COLO829 (cell line): ENCODE measurements around the gene CCDC181.
"Not testable (repeated sequence)": the region's sequence is repeated elsewhere in the genome, so short reads cannot be mapped to it uniquely, and the experiment has no call there.

Experiments
- DNase-seq: peaks from one replicate; pipeline ENCODE4 v3.0.0; 2012; ENCODE audit warnings: low spot score

Gene CCDC181

GRCh38 chr1:169427081-169427641 lies at the start of gene CCDC181:
Gene CCDC181 (minus strand): TSS chr1:169427474. CDS start chr1:169424927, 2,547 bp downstream.
- peak; percentile 48 for DNase-seq

GRCh38 chr1:169475806-169476387 lies 48.6 kb upstream of the CCDC181 start:
- peak; percentile 24 for DNase-seq

- no peak for DNase-seq
These were observed 47.2 kb upstream of the CCDC181 start for GRCh38 chr1:169474302-169474995.

DNA sequence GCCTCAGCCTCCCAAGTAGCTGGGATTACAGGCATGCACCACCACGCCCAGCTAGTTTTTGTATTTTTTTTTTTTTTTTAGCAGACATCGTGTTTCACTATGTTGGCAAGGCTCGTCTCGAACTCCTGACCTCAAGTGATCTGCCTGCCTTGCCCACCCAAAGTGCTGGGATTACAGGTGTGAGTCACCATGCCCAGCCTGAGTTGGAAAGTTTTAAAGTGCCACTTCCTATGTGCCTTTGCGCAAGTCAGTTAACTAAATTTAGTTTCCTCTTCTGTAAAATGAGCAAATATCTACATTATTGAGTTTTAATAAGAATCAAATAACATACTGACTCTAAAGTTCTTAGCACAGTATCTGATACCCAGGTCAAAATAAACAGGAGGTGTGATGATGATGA lies 46.1 kb upstream of the CCDC181 start:
- no peak for DNase-seq

- no peak for DNase-seq
These were observed 45.5 kb upstream of the CCDC181 start for GRCh38 chr1:169472738-169473137.

GRCh38 chr1:169468982-169469381 lies 41.7 kb upstream of the CCDC181 start:
- no peak for DNase-seq

- DNase-seq, result peak; percentile 66
These were observed 39.3 kb upstream of the CCDC181 start for GRCh38 chr1:169466259-169467230.

DNA sequence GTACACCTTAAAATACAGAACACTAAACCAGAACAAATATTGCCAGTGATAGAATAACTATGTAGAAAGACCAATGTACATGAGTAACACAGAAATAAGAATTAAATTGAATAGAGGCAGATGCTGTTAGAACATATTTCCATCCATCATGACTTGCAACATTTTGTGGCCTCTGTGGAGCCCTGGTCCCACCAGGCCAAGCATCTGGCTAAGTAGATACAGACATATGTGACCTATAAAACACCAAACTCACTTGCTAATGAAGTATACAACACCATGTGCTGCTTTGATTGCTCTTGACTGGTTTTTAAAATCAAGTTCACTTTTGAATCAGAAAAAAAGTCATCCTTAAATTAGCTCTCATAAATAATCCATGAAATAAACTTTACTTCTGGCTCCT lies 38.0 kb upstream of the CCDC181 start:
- no peak for DNase-seq

DNA sequence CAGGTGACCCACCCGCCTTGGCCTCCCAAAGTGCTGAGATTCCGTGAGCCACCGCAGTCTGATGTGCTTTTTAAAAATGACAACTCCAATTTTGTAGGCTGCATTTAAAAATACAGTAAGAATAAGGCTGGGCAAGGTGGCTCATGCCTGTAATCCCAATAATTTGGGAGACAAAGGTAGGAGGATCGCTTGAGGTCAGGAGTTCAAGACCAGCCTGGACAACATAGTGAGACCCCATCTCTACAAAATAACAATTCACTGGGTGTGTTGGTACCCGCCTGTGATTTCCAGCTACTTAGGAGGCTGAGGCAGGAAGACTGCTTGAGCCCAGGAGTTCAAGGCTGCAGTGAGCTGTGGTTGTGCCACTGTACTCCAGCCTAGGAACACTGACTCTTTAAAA lies 35.1 kb upstream of the CCDC181 start:
- DNase-seq, result no peak

DNA sequence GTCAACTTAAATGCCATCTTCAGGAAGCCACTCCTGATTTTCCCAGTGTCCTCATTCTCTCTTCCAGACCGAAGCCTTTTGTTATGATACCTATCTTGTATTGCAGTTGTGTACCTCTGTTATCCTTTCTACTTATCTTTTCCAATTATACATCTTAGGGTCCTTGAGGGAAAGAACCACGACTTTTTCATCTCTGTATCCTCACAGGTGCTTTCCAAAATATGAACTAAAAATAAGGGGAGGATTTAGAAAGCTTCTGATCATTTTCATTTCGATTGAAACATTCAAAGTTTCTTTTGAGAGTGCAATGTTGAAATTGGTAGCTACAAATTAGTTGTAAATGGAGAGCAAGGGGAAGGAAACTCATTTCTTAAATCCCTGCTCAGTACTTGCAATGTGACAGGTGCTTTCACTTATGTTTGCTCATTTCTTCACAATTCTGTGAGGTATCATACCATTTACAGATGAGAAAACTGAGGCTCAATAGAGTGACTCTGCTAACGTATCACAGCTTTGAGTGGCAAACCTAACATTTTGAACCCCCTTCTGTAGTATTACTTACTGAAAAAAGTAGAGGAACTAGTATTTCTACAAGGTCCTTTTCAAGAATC lies 34.2 kb upstream of the CCDC181 start:
- DNase-seq, result no peak

- DNase-seq, result no peak
These were observed 33.0 kb upstream of the CCDC181 start for GRCh38 chr1:169460191-169460833.

- DNase-seq, result no peak
These were observed 30.2 kb upstream of the CCDC181 start for GRCh38 chr1:169457443-169457842.

DNA sequence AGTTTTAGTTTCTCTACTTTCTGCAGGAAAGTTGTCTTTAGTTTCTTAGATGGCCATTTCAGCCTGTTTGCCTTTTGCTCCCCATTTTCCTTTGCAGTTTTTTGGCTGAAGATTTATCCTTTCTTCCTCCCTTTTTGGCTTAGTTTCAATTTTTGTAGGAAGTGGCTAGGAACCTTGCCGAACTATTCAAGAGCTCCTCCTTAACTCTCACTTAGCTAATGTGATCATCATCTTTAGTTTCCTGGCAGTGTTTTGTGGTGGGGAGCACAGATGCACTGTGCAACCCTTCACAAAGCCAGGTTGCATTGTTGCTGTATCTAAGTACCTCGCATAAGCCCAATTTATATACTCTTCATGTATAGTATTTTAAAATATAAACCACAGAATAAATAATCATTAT lies 28.8 kb upstream of the CCDC181 start:
- no peak for DNase-seq

- DNase-seq, result no peak
These were observed 25.6 kb upstream of the CCDC181 start for GRCh38 chr1:169452921-169453320.

- DNase-seq, result no peak
These were observed 24.0 kb upstream of the CCDC181 start for GRCh38 chr1:169451218-169451824.

GRCh38 chr1:169443923-169444322 lies 16.6 kb upstream of the CCDC181 start:
- no peak for DNase-seq

GRCh38 chr1:169426174-169426705 lies 1.0 kb downstream of the CCDC181 start:
- no peak for DNase-seq

DNA sequence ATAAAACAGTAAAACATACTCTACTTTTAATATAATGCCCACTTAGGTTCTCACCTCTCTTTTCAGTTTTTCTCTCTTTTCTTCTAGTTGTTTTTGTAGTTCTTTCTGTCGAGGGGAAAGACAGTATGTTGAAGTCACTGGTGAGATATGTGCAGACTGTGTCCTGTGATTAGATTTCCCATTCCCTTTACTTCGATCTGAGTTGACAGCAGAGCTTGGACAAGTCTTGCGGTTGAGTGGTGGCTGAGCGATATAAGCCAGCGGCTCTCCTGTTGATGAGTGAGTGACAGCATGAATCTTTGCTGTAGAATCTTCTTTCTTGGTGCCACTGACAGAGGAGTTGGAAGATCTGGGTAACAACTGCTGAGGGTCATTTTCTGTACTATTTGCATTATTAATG lies 6.0 kb downstream of the CCDC181 start:
- DNase-seq, result no peak

DNA sequence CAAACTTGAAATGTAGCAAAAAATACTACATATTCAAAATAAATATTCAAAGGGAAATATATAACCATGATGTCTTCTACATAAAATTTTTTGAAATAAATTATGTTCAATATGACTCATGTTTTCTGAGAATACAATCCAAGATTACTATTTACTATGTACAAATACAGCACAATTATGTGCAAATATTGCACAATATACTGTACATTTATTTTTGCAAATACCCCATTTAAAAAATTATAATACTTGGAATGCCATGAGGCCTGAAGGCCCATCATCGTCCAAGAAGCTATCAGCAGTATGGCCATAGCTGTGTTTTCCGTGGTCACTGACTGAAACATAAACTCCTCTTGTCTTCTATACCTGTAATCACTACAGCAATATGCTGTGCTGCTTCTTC lies 12.3 kb downstream of the CCDC181 start:
- DNase-seq, result no peak

DNA sequence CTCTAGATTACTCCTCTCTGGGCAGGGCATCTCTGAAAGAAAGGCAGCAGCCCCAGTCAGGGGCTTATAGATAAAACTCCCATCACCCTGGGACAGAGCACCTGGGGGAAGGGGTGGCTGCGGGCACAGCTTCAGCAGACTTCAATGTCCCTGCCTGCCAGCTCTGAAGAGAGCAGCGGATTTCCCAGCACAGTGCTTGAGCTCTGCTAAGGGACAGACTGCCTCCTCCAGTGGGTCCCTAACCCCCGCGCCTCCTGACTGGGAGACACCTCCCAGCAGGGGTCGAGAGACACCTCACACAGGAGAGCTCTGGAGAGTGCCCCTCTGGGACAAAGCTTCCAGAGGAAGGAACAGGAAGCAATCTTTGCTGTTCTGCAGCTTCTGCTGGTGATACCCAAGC lies 18.9 kb downstream of the CCDC181 start:
- DNase-seq, result not testable (repeated sequence)

- DNase-seq, result not testable (repeated sequence)
These were observed 24.7 kb downstream of the CCDC181 start for GRCh38 chr1:169402578-169402977.
